H9 (cell line): Measurements from ENCODE around the gene SLC13A1. TPM values are rescaled to one million over a fixed set of nuclear protein-coding genes. Genes with fewer than 3 reads are reported as not detected.

Experiments
- DNase-seq: peaks from one replicate; pipeline ENCODE4 v3.0.0-alpha.2; 2017
- H2AFZ ChIP-seq: one replicate; pipeline ENCODE4 v1.6.1; 2013; ENCODE audit warnings: mild to moderate bottlenecking, low read length, control low read depth, moderate library complexity
- H2AK5ac ChIP-seq: 2 replicates; pipeline ENCODE4 v1.6.1; 2013; ENCODE audit warnings: low read length, control low read depth, mixed read lengths; ENCODE audit not compliant: insufficient read length
- H2BK120ac ChIP-seq: one replicate; pipeline ENCODE4 v1.6.1; 2013; ENCODE audit warnings: low read depth, mild to moderate bottlenecking, low read length, control low read depth, inconsistent platforms; ENCODE audit not compliant: poor library complexity, severe bottlenecking
- H2BK12ac ChIP-seq: 2 replicates; pipeline ENCODE4 v1.6.1; 2013; ENCODE audit warnings: low read length, control low read depth, mixed read lengths, low read depth; ENCODE audit not compliant: insufficient read length
- H2BK15ac ChIP-seq: 2 replicates; pipeline ENCODE4 v1.6.1; 2013; ENCODE audit warnings: low read depth, low read length, control low read depth
- H2BK20ac ChIP-seq: one replicate; pipeline ENCODE4 v1.6.1; 2013; ENCODE audit warnings: low read depth, mild to moderate bottlenecking, low read length, control low read depth, inconsistent platforms; ENCODE audit not compliant: poor library complexity, severe bottlenecking
- H2BK5ac ChIP-seq: 2 replicates; pipeline ENCODE4 v1.6.1; 2013; ENCODE audit warnings: low read length, control low read depth, mixed read lengths; ENCODE audit not compliant: insufficient read length
- H3K14ac ChIP-seq: 2 replicates; pipeline ENCODE4 v1.6.1; 2013; ENCODE audit warnings: low read length, control low read depth; ENCODE audit not compliant: insufficient read depth
- H3K18ac ChIP-seq: 2 replicates; pipeline ENCODE4 v1.6.1; 2013; ENCODE audit warnings: low read depth, mild to moderate bottlenecking, mixed read lengths, low read length, control low read depth; ENCODE audit not compliant: insufficient read length
- H3K23ac ChIP-seq: 2 replicates; pipeline ENCODE4 v1.6.1; 2013; ENCODE audit warnings: low read length, control low read depth, mixed read lengths, low read depth; ENCODE audit not compliant: insufficient read length
- H3K23me2 ChIP-seq: 2 replicates; pipeline ENCODE4 v1.6.1; 2013; ENCODE audit warnings: low read depth, mild to moderate bottlenecking, mixed read lengths, low read length, control low read depth; ENCODE audit not compliant: insufficient read length, poor library complexity, severe bottlenecking
- H3K27ac ChIP-seq: 2 replicates; pipeline ENCODE4 v1.5.1; 2013; ENCODE audit warnings: low read length, control low read depth, mixed read lengths, low read depth; ENCODE audit not compliant: insufficient read length
- H3K27me3 ChIP-seq: 2 replicates; pipeline ENCODE4 v1.6.1; 2013; ENCODE audit warnings: low read length, control low read depth, inconsistent platforms; ENCODE audit not compliant: insufficient read depth
- H3K4ac ChIP-seq: 2 replicates; pipeline ENCODE4 v1.6.1; 2013; ENCODE audit warnings: low read depth, mild to moderate bottlenecking, control low read depth, inconsistent platforms, low read length, moderate library complexity
- H3K4me1 ChIP-seq: 2 replicates; pipeline ENCODE4 v1.6.1; 2013; ENCODE audit warnings: low read length, control low read depth, inconsistent platforms; ENCODE audit not compliant: insufficient read depth
- H3K4me2 ChIP-seq: 2 replicates; pipeline ENCODE4 v1.6.1; 2013; ENCODE audit warnings: low read length, control low read depth, mixed read lengths; ENCODE audit not compliant: insufficient read length, insufficient read depth
- H3K56ac ChIP-seq: 2 replicates; pipeline ENCODE4 v1.6.1; 2013; ENCODE audit warnings: low read depth, mild to moderate bottlenecking, mixed read lengths, low read length, control low read depth; ENCODE audit not compliant: insufficient read length
- H3K79me1 ChIP-seq: 2 replicates; pipeline ENCODE4 v1.6.1; 2013; ENCODE audit warnings: low read depth, mild to moderate bottlenecking, moderate library complexity, low read length, control low read depth, inconsistent platforms; ENCODE audit not compliant: insufficient read depth, poor library complexity, severe bottlenecking
- H3K79me2 ChIP-seq: 2 replicates; pipeline ENCODE4 v1.6.1; 2013; ENCODE audit warnings: low read length, control low read depth, inconsistent platforms; ENCODE audit not compliant: insufficient read depth
- H3K9ac ChIP-seq: 2 replicates; pipeline ENCODE4 v1.6.1; 2013; ENCODE audit warnings: low read length, control low read depth, mixed read lengths; ENCODE audit not compliant: insufficient read length; ENCODE audit errors: extremely low read depth
- H3K9me3 ChIP-seq: one replicate; pipeline ENCODE4 v1.6.1; 2013; ENCODE audit warnings: low read depth, low read length, inconsistent platforms; ENCODE audit not compliant: control insufficient read depth
- H3T11ph ChIP-seq: one replicate; pipeline ENCODE4 v1.6.1; 2013; ENCODE audit warnings: mild to moderate bottlenecking, low read length, control low read depth, inconsistent platforms
- H4K20me1 ChIP-seq: one replicate; pipeline ENCODE4 v1.6.1; 2013; ENCODE audit not compliant: control insufficient read depth, insufficient read length, insufficient read depth
- H4K5ac ChIP-seq: 2 replicates; pipeline ENCODE4 v1.6.1; 2013; ENCODE audit warnings: low read depth, mild to moderate bottlenecking, mixed read lengths, low read length, control low read depth; ENCODE audit not compliant: insufficient read length
- H4K8ac ChIP-seq: replicated peaks from 2 replicates; pipeline ENCODE4 v1.6.1; 2013; ENCODE audit warnings: low read length, control low read depth, mixed read lengths, low read depth; ENCODE audit not compliant: insufficient read length
- H4K91ac ChIP-seq: 2 replicates; pipeline ENCODE4 v1.6.1; 2013; ENCODE audit warnings: low read depth, mild to moderate bottlenecking, moderate library complexity, mixed read lengths, low read length, control low read depth; ENCODE audit not compliant: insufficient read length
- H3K27ac Mint-ChIP-seq, 3 experiments: 2 replicates in 2 of 3; 3 replicates in 1 of 3; pipeline ENCODE4 v1.8.0; 2020 to 2021; ENCODE audit warnings: mixed read lengths in 3 of 3, mild to moderate bottlenecking in 1 of 3, moderate library complexity in 1 of 3
- H3K27me3 Mint-ChIP-seq: 2 replicates; pipeline ENCODE4 v1.8.0; 2021; ENCODE audit warnings: low read depth, mild to moderate bottlenecking, moderate library complexity, mixed read lengths
- H3K36me3 Mint-ChIP-seq, 3 experiments: 2 replicates in 2 of 3; 3 replicates in 1 of 3; pipeline ENCODE4 v1.8.0; 2020 to 2021; ENCODE audit warnings: low read depth in 3 of 3, mixed read lengths in 3 of 3; ENCODE audit not compliant: insufficient read depth in 1 of 3
- H3K4me1 Mint-ChIP-seq, 2 experiments: 2 replicates each; pipeline ENCODE4 v1.8.0; 2020; ENCODE audit warnings: mixed read lengths in 2 of 2
- H3K4me3 Mint-ChIP-seq, 2 experiments: 2 replicates in 1 of 2; 3 replicates in 1 of 2; pipeline ENCODE4 v1.8.0; 2020 to 2021; ENCODE audit warnings: mild to moderate bottlenecking in 2 of 2, mixed read lengths in 2 of 2, moderate library complexity in 1 of 2
- H3K9me3 Mint-ChIP-seq, 2 experiments: 2 replicates in 1 of 2; 3 replicates in 1 of 2; pipeline ENCODE4 v1.8.0; 2020; ENCODE audit warnings: mild to moderate bottlenecking in 2 of 2, mixed read lengths in 2 of 2, moderate library complexity in 1 of 2
- total RNA-seq: library from RNA; stranded (reverse); gene quantifications from 2 replicates; pipeline ENCODE4 v1.2.1, GENCODE V29; 2021
- TF ChIP-seq, protein P1 (sequence below): fragments of 200-600 bp; sonication (generic); conservative IDR thresholded peaks from 3 replicates; pipeline ENCODE4 v1.8.0; 2021; ENCODE audit warnings: antibody characterized with exemption, mild to moderate bottlenecking

The SLC13A1 gene
- total RNA-seq, 1 experiment from 2014 or later = not detected

DNA sequence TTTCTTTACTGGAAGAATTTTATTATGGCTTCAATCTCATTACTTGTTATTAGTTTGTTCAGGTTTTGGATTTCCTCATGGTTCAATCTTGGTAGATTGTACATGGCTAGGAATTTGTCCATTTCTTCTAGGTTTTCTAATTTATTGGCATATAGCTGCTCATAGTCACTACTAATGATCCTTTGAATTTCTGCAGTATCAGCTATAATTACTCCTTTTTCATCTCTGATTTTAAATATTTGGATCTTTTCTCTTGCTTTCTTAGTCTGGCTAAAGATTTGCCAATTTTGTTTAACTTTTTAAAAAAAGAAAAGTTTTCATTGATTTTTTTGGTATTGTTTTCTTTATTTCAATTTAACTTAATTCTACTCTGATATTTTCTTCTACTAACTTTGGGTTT is 59.2 kb downstream of the SLC13A1 start:
- H4K91ac ChIP-seq = no peak overlapping the region
- no peak overlapping the region for H3K9ac ChIP-seq
- Mint-ChIP-seq H3K4me3 (no peak overlapping the region), H3K27me3 (no peaks in the 10 kb centered on the region), H3K27ac (no peak overlapping the region), H3K4me1 (no peaks in the 10 kb centered on the region), H3K36me3 (no peaks in the 10 kb centered on the region), H3K9me3 (no peaks in the 10 kb centered on the region)
- H3K9me3 ChIP-seq = no peaks in the 10 kb centered on the region
- no peak for DNase-seq
- no peak overlapping the region for H3K23ac ChIP-seq
- no peak overlapping the region for H3K27ac ChIP-seq
- no peaks in the 10 kb centered on the region for H3K79me1 ChIP-seq
- H4K8ac ChIP-seq = no peak overlapping the region
- no peak overlapping the region for H3K14ac ChIP-seq
- H3K79me2 ChIP-seq = no peaks in the 10 kb centered on the region
- H2BK5ac ChIP-seq = no peak overlapping the region
- no peak overlapping the region for H4K5ac ChIP-seq
- H3K56ac ChIP-seq = no peak overlapping the region
- no peak overlapping the region for H3K18ac ChIP-seq
- no peak overlapping the region for H3K4ac ChIP-seq
- H2AFZ ChIP-seq = no peak overlapping the region
- no peak overlapping the region for H3T11ph ChIP-seq
- H3K4me2 ChIP-seq = no peak overlapping the region
- H3K4me1 ChIP-seq = no peaks in the 10 kb centered on the region
- H2BK15ac ChIP-seq = no peak overlapping the region
- no peak overlapping the region for H2AK5ac ChIP-seq
- TF ChIP-seq, protein P1, sequence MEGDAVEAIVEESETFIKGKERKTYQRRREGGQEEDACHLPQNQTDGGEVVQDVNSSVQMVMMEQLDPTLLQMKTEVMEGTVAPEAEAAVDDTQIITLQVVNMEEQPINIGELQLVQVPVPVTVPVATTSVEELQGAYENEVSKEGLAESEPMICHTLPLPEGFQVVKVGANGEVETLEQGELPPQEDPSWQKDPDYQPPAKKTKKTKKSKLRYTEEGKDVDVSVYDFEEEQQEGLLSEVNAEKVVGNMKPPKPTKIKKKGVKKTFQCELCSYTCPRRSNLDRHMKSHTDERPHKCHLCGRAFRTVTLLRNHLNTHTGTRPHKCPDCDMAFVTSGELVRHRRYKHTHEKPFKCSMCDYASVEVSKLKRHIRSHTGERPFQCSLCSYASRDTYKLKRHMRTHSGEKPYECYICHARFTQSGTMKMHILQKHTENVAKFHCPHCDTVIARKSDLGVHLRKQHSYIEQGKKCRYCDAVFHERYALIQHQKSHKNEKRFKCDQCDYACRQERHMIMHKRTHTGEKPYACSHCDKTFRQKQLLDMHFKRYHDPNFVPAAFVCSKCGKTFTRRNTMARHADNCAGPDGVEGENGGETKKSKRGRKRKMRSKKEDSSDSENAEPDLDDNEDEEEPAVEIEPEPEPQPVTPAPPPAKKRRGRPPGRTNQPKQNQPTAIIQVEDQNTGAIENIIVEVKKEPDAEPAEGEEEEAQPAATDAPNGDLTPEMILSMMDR = no peak
- no peak overlapping the region for H2BK120ac ChIP-seq
- H4K20me1 ChIP-seq = no peaks in the 10 kb centered on the region
- H3K23me2 ChIP-seq = no peaks in the 10 kb centered on the region
- H2BK12ac ChIP-seq = no peak overlapping the region
- no peak overlapping the region for H2BK20ac ChIP-seq
- no peaks in the 10 kb centered on the region for H3K27me3 ChIP-seq
